Measurements from ENCODE around the gene CARMIL1. TPM values are rescaled to one million over a fixed set of nuclear protein-coding genes. Genes with fewer than 3 reads are reported as not detected.

Gene CARMIL1
- total RNA-seq, 1 donor from 2014 or later: 86.3 TPM

GRCh38 chr6:25419879-25420278 lies 140.7 kb downstream of the CARMIL1 start:
- Mint-ChIP-seq H3K4me3 (ENCODE audit: low read depth) (no peak overlapping the region), H3K9me3 (ENCODE audit: low read depth) (peaks cover 13% of the 10 kb centered on the region), H3K4me1 (ENCODE audit: low read depth) (peaks cover 41% of the 10 kb centered on the region), H3K27ac (no peak overlapping the region), H3K27me3 (no peaks in the 10 kb centered on the region), H3K36me3 (ENCODE audit: insufficient read depth) (peaks cover 15% of the 10 kb centered on the region)
- TF ChIP-seq CTCF (IDR thresholded peaks at IDR 0.05; ENCODE audit: unreplicated experiment): no peak
- DNase-seq (ENCODE audit: low spot score, unreplicated experiment): no peak

GRCh38 chr6:25423358-25423757 lies 144.2 kb downstream of the CARMIL1 start:
- H3K36me3 Mint-ChIP-seq (ENCODE audit: insufficient read depth): peaks cover 15% of the 10 kb centered on the region
- no peak for DNase-seq (ENCODE audit: low spot score, unreplicated experiment)
- no peak overlapping the region for H3K27ac Mint-ChIP-seq
- no peak overlapping the region for H3K4me3 Mint-ChIP-seq (ENCODE audit: low read depth)
- H3K4me1 Mint-ChIP-seq (ENCODE audit: low read depth): peaks cover 47% of the 10 kb centered on the region
- no peak for TF ChIP-seq CTCF (IDR thresholded peaks at IDR 0.05; ENCODE audit: unreplicated experiment)
- H3K9me3 Mint-ChIP-seq (ENCODE audit: low read depth): peaks cover 13% of the 10 kb centered on the region
- no peaks in the 10 kb centered on the region for H3K27me3 Mint-ChIP-seq

- H3K36me3 Mint-ChIP-seq (ENCODE audit: insufficient read depth): peaks cover 13% of the 10 kb centered on the region
- DNase-seq (ENCODE audit: low spot score, unreplicated experiment): no peak
- H3K27me3 Mint-ChIP-seq: no peaks in the 10 kb centered on the region
- H3K27ac Mint-ChIP-seq: peak overlapping the region; percentile 71
- H3K9me3 Mint-ChIP-seq (ENCODE audit: low read depth): peaks cover 10% of the 10 kb centered on the region
- no peak for TF ChIP-seq CTCF (IDR thresholded peaks at IDR 0.05; ENCODE audit: unreplicated experiment)
- no peak overlapping the region for H3K4me3 Mint-ChIP-seq (ENCODE audit: low read depth)
- H3K4me1 Mint-ChIP-seq (ENCODE audit: low read depth): peaks cover 47% of the 10 kb centered on the region
These were observed 145.1 kb downstream of the CARMIL1 start for GRCh38 chr6:25424303-25424702.

- Mint-ChIP-seq H3K4me1 (ENCODE audit: low read depth) (peaks cover 54% of the 10 kb centered on the region), H3K36me3 (ENCODE audit: insufficient read depth) (peaks cover 1% of the 10 kb centered on the region), H3K9me3 (ENCODE audit: low read depth) (no peaks in the 10 kb centered on the region), H3K27me3 (no peaks in the 10 kb centered on the region), H3K27ac (no peak overlapping the region), H3K4me3 (ENCODE audit: low read depth) (no peak overlapping the region)
- no peak for TF ChIP-seq CTCF (IDR thresholded peaks at IDR 0.05; ENCODE audit: unreplicated experiment)
- no peak for DNase-seq (ENCODE audit: low spot score, unreplicated experiment)
These were observed 148.4 kb downstream of the CARMIL1 start for GRCh38 chr6:25427549-25427948.

GRCh38 chr6:25428758-25429317 lies 149.7 kb downstream of the CARMIL1 start:
- DNase-seq (ENCODE audit: low spot score, unreplicated experiment): no peak
- TF ChIP-seq CTCF (IDR thresholded peaks at IDR 0.05; ENCODE audit: unreplicated experiment): no peak
- Mint-ChIP-seq H3K27me3 (no peaks in the 10 kb centered on the region), H3K36me3 (ENCODE audit: insufficient read depth) (peaks cover 1% of the 10 kb centered on the region), H3K4me1 (ENCODE audit: low read depth) (peaks cover 46% of the 10 kb centered on the region), H3K9me3 (ENCODE audit: low read depth) (no peaks in the 10 kb centered on the region), H3K4me3 (ENCODE audit: low read depth) (no peak overlapping the region), H3K27ac (no peak overlapping the region)

All from progenitor cell of endocrine pancreas (in vitro differentiated cells).